Measurements from ENCODE around the gene TMEM242.

Gene TMEM242

GRCh38 chr6:157246048-157246630 lies 77.2 kb downstream of the TMEM242 start:
- DNase-seq: no peak

- DNase-seq: no peak
Measured at GRCh38 chr6:157245436-157245835, 77.9 kb downstream of the TMEM242 start.

- DNase-seq: no peak
Measured at GRCh38 chr6:157244780-157245179, 78.5 kb downstream of the TMEM242 start.

- no peak for DNase-seq
Measured at GRCh38 chr6:157244175-157244574, 79.1 kb downstream of the TMEM242 start.

GRCh38 chr6:157242791-157243190 lies 80.5 kb downstream of the TMEM242 start:
- no peak for DNase-seq

GRCh38 chr6:157240960-157241311 lies 82.4 kb downstream of the TMEM242 start:
- DNase-seq: no peak

- DNase-seq: no peak
Measured at GRCh38 chr6:157240059-157240959, 83.0 kb downstream of the TMEM242 start.

GRCh38 chr6:157239671-157240058 lies 83.7 kb downstream of the TMEM242 start:
- DNase-seq: no peak
